ENCODE measurements around the gene CROCC2.

Gene CROCC2

GRCh38 chr2:241002275-241003046, 96.3 kb downstream of the CROCC2 start:
- no peak for TF ChIP-seq CTCF (IDR thresholded peaks at IDR 0.05; ENCODE audit: insufficient read depth, missing control alignments)
- DNase-seq (ENCODE audit: insufficient read length, low spot score) (no peak), FAIRE-seq (no peak)

GRCh38 chr2:241003047-241003360, 96.9 kb downstream of the CROCC2 start:
- FAIRE-seq (no peak), DNase-seq (ENCODE audit: insufficient read length, low spot score) (no peak)
- no peak for TF ChIP-seq CTCF (IDR thresholded peaks at IDR 0.05; ENCODE audit: insufficient read depth, missing control alignments)

DNA sequence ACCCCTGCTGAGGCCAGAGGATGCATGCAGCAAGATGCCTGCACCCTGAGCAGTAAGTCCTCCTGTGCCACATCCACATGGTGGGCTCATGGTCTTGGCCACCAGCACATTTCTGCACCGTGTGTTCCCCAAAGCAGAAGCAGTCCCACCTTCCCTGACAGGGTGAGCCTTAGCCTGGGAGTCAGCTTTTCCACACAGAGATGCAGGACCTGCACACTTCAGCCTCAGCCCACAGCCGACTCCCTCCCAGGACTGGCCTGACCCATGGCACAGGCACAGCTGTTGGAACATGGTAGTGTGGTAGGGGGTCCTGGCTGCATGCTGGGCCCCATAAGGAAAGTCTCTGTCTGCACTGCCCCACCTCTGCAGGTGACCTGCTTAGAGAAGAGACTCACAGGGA, 97.2 kb downstream of the CROCC2 start:
- FAIRE-seq = no peak
- TF ChIP-seq CTCF (IDR thresholded peaks at IDR 0.05; ENCODE audit: insufficient read depth, missing control alignments) = no peak
- DNase-seq (ENCODE audit: insufficient read length, low spot score) = no peak

- no peak for DNase-seq (ENCODE audit: insufficient read length, low spot score)
- FAIRE-seq = no peak
- no peak for TF ChIP-seq CTCF (IDR thresholded peaks at IDR 0.05; ENCODE audit: insufficient read depth, missing control alignments)
These were observed 97.9 kb downstream of the CROCC2 start for GRCh38 chr2:241003830-241004564.

- no peak for TF ChIP-seq CTCF (IDR thresholded peaks at IDR 0.05; ENCODE audit: insufficient read depth, missing control alignments)
- FAIRE-seq (no peak), DNase-seq (ENCODE audit: insufficient read length, low spot score) (no peak)
These were observed 99.4 kb downstream of the CROCC2 start for GRCh38 chr2:241005569-241005968.

DNA sequence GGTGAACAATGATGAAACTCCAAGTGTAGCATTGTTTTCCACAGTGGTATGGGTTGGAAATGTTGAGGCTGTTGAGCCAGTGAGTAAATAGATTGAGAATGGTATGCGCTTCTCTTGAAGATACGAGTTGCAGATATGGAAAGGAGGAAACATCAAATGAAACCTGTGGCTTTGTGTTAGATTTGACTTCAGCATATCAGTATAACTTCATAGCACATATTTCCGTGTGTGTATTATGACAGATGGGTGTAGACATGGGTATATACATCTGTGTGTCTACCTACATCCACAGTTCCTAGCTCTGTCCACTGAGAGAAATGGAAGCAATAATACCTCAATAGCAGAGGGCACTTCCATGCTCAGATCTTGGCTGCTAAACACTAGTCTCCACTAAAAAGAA, 100.3 kb downstream of the CROCC2 start:
- DNase-seq (ENCODE audit: insufficient read length, low spot score) (no peak), FAIRE-seq (no peak)
- no peak for TF ChIP-seq CTCF (IDR thresholded peaks at IDR 0.05; ENCODE audit: insufficient read depth, missing control alignments)

- no peak for TF ChIP-seq CTCF (IDR thresholded peaks at IDR 0.05; ENCODE audit: insufficient read depth, missing control alignments)
- FAIRE-seq (no peak), DNase-seq (ENCODE audit: insufficient read length, low spot score) (no peak)
These were observed 101.0 kb downstream of the CROCC2 start for GRCh38 chr2:241007111-241007510.
